HG02678 (cell line): ENCODE results near the gene PSMB7.

Experiments
- ATAC-seq: cut with Tn5 transposase; IDR thresholded peaks from one replicate; pipeline ENCODE4 v1.9.1; 2021; ENCODE audit warnings: mild to moderate bottlenecking, moderate library complexity; ENCODE audit not compliant: unreplicated experiment

The PSMB7 gene

GRCh38 chr9:124359426-124359825 is 55.8 kb downstream of the PSMB7 start:
- ATAC-seq = no peak

GRCh38 chr9:124358631-124359030 is 56.6 kb downstream of the PSMB7 start:
- ATAC-seq = no peak

DNA sequence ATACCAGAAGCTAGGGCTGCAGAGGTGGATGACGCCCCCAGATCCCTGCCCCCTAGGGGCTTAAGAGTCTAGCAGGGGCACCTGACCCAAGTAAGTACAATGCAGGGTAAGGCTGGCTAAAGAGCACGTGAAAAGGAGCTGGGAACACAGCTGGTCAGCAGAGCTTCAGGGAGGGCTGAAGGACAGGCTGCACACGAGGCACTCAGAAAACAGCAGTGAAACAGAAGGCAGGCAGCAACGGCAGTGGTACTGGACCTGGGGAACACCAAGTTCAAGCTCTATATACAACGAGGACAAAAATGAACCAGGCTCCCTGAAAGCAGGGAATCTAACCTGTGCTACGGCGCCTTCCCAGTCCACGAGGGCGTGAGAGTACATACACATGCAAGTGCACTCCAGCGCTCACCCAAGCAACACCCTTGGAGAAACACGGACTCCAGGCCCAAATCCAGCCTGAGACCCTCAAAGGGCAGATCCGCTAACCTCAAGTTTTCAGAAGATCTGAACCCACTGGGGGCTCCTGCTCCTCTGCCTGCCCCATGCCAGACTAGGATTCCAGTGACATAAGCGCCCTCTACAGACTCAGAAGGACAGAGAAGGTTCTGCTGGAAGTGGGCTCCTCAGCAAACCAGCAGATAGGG is 57.4 kb downstream of the PSMB7 start:
- ATAC-seq = no peak

GRCh38 chr9:124356745-124357390 is 58.4 kb downstream of the PSMB7 start:
- no peak for ATAC-seq

- ATAC-seq = no peak
Measured at GRCh38 chr9:124355941-124356744, 59.1 kb downstream of the PSMB7 start.

GRCh38 chr9:124355039-124355940 is 60.0 kb downstream of the PSMB7 start:
- ATAC-seq = no peak

- ATAC-seq = no peak
Measured at GRCh38 chr9:124354346-124355038, 60.8 kb downstream of the PSMB7 start.

- no peak for ATAC-seq
Measured at GRCh38 chr9:124353811-124354274, 61.4 kb downstream of the PSMB7 start.

DNA sequence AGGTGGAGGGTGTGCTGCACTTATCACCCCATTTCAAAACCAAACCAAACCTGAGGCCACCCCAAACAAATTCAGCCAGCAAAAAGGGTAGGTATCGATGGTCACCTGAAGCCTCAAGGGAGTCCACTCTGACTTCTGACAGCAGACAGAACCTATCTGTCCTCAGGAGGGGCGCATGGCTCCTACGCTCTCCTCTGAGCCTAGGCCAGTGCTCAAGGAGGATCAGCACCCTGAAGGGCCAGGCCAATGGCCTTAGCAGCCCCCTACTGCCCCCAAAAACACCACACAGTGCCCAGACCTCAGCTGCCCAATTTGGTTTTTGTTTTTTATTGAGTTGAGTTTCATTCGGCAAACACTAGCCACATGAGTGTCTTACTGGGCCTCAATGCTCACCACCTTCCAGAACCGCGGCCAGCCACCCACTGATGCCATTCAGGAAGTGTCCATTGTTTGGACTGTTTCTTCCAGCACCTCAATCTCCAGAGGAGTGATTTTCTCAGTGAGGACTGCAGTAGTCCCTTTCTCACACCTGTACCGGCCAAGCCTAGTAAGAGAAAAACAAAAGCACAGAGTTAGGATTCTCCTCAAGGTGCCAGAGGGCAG is 62.0 kb downstream of the PSMB7 start:
- no peak for ATAC-seq

DNA sequence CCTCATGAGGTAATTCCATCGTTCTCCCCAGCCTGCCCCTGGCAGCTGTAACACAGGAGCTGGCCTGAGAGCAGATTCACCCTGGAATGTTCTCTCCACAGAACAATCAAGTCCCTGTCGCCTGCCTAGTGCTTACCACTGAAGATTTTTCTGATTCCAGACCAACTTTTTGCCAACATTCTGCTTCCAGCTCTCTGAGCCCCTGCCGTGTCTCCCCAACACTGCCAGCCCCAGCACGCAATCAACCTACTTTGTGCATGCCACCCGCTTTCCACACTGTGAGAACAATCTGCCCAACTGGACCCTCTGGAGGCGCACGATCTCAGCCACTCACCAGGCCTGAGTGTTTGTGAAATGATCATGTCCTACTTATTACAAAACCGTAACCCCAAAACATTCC is 62.6 kb downstream of the PSMB7 start:
- ATAC-seq = no peak

DNA sequence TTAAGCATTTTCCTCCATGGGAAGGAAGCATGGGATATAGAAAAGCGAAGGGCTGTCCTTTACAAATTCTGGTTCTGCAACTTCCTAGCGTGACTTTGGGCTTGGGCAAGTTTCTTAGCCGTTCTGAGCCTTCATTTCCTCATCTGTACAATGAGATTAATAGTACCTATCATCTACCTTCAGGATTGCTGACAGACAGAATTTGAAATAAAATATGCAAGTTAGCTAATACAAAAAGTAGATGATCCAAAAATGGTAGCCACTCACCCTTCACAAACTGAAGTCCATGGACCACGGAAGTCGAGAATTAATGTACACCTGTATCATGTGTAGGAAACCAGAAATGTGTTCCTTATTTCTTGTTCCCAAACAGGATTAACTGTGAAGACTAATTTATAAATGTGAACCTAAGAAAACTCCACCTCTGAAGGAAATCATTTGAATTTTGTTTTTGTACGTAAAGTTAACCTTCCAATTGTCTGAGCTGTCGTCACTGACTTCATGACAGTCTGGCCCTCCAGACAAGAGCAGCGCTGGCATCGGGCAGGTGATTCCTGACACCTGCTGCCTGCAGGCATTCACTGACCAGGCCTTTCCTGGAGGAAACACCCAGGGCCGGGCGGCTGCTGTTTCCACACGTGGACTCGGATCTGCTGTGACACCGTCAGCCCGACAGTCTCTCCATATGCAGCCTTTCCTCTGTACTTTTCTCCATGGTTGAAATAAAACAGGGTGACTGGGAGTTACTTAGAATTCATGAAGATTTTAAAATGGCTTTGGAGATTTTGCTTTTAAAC is 63.4 kb downstream of the PSMB7 start:
- ATAC-seq = no peak

DNA sequence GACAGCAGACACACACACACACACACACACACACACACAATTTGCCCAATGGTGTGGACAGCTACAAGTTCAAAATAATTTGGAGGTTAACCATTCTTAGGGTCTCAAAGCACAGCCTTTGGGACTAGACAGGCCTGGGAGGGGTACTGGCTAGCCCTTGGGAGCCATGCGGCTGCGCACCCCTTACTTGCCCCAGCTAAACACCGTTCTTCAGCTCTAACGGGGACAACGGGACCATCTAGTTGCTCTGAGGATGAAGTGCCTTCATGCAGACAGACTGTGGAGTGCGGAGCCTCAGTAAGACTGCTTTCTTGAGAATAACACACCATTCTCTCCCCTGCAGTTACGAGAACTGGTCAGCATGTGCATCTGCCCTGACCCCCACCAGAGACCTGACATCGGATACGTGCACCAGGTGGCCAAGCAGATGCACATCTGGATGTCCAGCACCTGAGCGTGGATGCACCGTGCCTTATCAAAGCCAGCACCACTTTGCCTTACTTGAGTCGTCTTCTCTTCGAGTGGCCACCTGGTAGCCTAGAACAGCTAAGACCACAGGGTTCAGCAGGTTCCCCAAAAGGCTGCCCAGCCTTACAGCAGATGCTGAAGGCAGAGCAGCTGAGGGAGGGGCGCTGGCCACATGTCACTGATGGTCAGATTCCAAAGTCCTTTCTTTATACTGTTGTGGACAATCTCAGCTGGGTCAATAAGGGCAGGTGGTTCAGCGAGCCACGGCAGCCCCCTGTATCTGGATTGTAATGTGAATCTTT is 64.6 kb downstream of the PSMB7 start:
- no peak for ATAC-seq

- no peak for ATAC-seq
Measured at GRCh38 chr9:124349675-124350493, 65.4 kb downstream of the PSMB7 start.

- no peak for ATAC-seq
Measured at GRCh38 chr9:124349267-124349666, 66.0 kb downstream of the PSMB7 start.

DNA sequence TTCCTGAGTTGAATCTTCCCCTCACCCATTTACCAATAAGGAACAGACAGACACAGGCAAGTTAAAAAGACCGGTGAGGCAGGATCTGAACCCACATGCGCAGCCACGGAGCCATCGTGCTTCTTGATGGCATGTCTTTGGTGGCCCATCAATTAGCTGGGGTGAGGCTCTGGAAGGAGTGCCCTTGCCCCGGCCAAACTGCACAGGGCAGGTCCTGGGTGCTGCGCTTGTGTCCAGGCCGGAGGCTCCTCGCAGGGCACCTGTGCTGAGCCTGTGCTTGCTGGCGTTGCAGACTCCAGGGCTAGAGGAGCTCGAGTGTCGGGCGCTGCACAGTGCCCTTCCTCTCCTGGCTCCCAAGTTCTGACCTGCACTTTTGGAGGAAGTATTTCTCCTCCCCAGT is 66.4 kb downstream of the PSMB7 start:
- ATAC-seq = no peak

- no peak for ATAC-seq
Measured at GRCh38 chr9:124348363-124348762, 66.9 kb downstream of the PSMB7 start.

- no peak for ATAC-seq
Measured at GRCh38 chr9:124347968-124348358, 67.3 kb downstream of the PSMB7 start.
